Measurements from ENCODE around the gene NOD1.
"Not testable (repeated sequence)": the region's sequence is repeated elsewhere in the genome, so short reads cannot be mapped to it uniquely, and the experiment has no call there.

The NOD1 gene, protein sequence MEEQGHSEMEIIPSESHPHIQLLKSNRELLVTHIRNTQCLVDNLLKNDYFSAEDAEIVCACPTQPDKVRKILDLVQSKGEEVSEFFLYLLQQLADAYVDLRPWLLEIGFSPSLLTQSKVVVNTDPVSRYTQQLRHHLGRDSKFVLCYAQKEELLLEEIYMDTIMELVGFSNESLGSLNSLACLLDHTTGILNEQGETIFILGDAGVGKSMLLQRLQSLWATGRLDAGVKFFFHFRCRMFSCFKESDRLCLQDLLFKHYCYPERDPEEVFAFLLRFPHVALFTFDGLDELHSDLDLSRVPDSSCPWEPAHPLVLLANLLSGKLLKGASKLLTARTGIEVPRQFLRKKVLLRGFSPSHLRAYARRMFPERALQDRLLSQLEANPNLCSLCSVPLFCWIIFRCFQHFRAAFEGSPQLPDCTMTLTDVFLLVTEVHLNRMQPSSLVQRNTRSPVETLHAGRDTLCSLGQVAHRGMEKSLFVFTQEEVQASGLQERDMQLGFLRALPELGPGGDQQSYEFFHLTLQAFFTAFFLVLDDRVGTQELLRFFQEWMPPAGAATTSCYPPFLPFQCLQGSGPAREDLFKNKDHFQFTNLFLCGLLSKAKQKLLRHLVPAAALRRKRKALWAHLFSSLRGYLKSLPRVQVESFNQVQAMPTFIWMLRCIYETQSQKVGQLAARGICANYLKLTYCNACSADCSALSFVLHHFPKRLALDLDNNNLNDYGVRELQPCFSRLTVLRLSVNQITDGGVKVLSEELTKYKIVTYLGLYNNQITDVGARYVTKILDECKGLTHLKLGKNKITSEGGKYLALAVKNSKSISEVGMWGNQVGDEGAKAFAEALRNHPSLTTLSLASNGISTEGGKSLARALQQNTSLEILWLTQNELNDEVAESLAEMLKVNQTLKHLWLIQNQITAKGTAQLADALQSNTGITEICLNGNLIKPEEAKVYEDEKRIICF

DNA sequence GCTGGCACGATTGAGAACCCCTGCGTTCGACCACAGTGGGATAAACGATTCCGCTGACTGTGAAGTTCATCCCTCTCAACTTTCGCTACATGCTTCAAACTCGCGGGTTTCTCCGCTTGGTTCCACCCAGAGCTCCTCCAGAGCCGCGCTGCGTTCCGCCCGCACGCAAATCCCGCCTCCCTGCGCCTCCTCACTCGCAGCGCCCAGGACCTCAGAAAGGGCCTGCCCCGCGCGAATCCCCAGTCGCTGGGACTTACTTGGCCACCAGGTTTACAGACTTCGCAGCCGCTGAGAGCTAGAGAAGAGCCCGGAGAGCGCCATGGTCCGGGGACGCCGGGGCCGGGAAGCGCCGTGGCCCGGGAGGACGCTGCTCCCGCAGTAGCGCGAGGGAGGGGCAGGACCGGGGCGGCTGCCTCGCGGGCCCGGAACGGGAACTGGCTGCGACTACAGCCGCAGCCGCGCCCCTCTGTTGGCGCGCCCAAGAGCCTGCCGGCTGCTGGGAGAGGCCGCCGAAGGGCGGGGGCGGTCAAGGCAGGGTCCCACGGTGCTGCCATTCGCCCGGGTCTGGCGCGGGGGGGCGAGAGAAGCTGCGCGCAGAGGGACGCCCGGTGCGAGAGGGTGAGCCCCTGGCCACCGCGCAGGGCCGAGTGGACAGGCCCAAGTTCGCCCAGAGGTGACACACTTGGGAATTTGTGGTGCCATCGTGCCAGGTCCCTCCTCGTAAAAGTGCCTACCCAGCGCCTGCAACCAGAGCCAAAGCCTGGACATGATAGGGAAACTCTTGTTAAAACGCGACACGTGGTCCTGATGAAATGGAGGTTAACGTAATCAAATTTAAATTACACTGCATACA is at the start of gene NOD1:
NOD1 (minus strand) TSS at position 436 of the 853 bp plus-strand sequence. CDS start 21,863 bp downstream, outside the sequence.
- Histone ChIP-seq H3K4me1 (ENCODE audit: control insufficient read depth, insufficient read depth, low read length) (peaks cover 46% of the 10 kb centered on the region), H3K27me3 (replicated peaks; ENCODE audit: control insufficient read depth, insufficient read depth, low read length) (no peaks in the 10 kb centered on the region), H3K4me3 (ENCODE audit: low read length) (peak within 1 kb of the TSS; percentile 93), H3K9ac (ENCODE audit: low read length) (peak within 1 kb of the TSS; percentile 81), H3K9me3 (ENCODE audit: control insufficient read depth, low read length) (no peaks in the 10 kb centered on the region), H3K36me3 (ENCODE audit: control insufficient read depth, insufficient read depth, low read length, severe bottlenecking) (no peaks in the 10 kb centered on the region)
- peak; percentile 92 for DNase-seq (ENCODE audit: low read depth)

DNA sequence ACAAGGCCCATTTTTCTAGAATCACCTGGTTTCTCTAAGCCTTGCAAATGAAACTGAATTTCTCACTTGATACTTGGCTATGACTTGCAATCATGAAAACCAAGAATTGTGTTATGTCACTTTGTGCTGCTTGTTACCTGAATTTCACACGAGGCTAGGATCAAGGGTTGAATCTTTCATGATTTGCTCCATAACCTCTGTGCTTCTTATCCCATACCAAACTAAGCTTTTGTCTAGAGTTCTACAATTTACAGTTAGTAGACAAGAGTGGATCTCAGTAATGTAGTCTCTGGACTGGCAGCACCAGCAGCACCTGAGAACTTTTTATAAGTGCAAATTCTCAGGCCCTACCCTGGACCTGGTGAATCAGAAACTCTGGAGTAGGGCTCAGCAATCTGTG is 48.7 kb upstream of the NOD1 start:
- not testable (repeated sequence) for H3K4me3 ChIP-seq (ENCODE audit: low read length); H3K9ac ChIP-seq (ENCODE audit: low read length); DNase-seq (ENCODE audit: low read depth); H3K27me3 ChIP-seq (replicated peaks; ENCODE audit: control insufficient read depth, insufficient read depth, low read length); H3K36me3 ChIP-seq (ENCODE audit: control insufficient read depth, insufficient read depth, low read length, severe bottlenecking); H3K4me1 ChIP-seq (ENCODE audit: control insufficient read depth, insufficient read depth, low read length); H3K9me3 ChIP-seq (ENCODE audit: control insufficient read depth, low read length)

DNA sequence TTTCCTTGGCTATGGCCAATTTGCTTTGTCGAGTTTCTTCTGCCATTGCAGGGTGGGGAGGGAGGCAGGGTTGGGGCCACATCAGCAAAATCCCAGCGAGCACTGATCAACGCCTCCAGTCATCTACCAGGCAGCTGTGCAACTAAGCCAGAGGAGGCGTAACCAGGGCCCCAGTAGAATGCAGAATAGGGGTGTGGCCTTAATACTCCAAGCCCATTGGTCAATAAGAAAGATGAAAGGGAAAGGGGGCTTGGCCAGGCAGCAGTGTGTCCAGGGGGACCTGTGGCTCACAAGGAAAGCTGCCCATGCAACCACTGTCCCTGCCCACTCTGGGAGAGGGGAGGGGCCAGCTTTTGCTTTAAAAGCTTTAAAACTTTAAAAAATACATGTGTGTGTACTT is 47.6 kb upstream of the NOD1 start:
- Histone ChIP-seq H3K4me3 (ENCODE audit: low read length) (no peak overlapping the region), H3K9ac (ENCODE audit: low read length) (no peak overlapping the region), H3K27me3 (replicated peaks; ENCODE audit: control insufficient read depth, insufficient read depth, low read length) (no peaks in the 10 kb centered on the region), H3K36me3 (ENCODE audit: control insufficient read depth, insufficient read depth, low read length, severe bottlenecking) (no peaks in the 10 kb centered on the region), H3K9me3 (ENCODE audit: control insufficient read depth, low read length) (no peaks in the 10 kb centered on the region), H3K4me1 (ENCODE audit: control insufficient read depth, insufficient read depth, low read length) (peaks cover 13% of the 10 kb centered on the region)
- DNase-seq (ENCODE audit: low read depth), result no peak

DNA sequence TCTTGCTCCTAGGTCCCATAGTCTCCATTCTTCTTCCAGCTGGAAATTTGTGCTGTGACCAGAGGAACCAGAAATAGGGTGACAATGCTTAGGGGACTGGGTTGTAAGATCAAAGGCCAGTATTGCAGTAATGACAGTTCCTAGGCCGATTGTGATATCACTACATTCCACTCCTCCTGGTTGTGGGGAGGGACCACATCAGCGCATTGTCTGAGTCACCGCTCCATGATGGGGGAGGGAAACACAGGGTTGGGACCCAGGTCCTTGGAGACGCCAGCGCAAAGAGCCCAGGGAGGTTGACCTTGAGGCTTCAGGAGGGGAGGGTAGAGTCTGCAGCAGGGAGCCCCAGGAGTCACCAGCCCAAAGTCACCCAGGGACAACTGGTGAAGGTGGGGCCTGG is 46.8 kb upstream of the NOD1 start:
- no peaks in the 10 kb centered on the region for H3K36me3 ChIP-seq (ENCODE audit: control insufficient read depth, insufficient read depth, low read length, severe bottlenecking)
- DNase-seq (ENCODE audit: low read depth), result no peak
- no peaks in the 10 kb centered on the region for H3K27me3 ChIP-seq (replicated peaks; ENCODE audit: control insufficient read depth, insufficient read depth, low read length)

DNA sequence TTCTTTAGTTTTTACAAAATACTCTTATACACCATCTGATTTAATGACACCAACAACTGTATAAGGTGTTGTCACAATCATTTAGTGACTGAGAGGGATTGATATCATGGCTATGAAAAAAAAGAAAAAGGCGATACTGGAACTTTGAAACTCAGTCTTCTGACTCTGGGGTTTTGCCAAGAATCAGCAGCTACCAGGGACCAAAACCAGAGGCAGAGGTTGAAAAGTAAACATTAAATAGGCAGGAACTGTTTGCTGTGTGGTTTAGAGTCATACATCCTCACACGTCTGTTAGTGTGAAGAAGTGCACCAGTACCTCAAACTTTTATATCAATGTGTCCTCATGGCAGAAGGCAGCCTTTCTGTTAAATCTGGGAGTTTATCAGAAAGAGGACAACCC is 46.0 kb upstream of the NOD1 start:
- Histone ChIP-seq H3K4me3 (ENCODE audit: low read length) (no peak overlapping the region), H3K27me3 (replicated peaks; ENCODE audit: control insufficient read depth, insufficient read depth, low read length) (no peaks in the 10 kb centered on the region), H3K9me3 (ENCODE audit: control insufficient read depth, low read length) (no peaks in the 10 kb centered on the region), H3K4me1 (ENCODE audit: control insufficient read depth, insufficient read depth, low read length) (peaks cover 24% of the 10 kb centered on the region), H3K9ac (ENCODE audit: low read length) (no peak overlapping the region), H3K36me3 (ENCODE audit: control insufficient read depth, insufficient read depth, low read length, severe bottlenecking) (no peaks in the 10 kb centered on the region)
- DNase-seq (ENCODE audit: low read depth), result no peak

More for the DNA sequence above, 46.8 kb upstream of the NOD1 start:
- Histone ChIP-seq H3K9me3 (ENCODE audit: control insufficient read depth, low read length) (no peaks in the 10 kb centered on the region), H3K9ac (ENCODE audit: low read length) (no peak overlapping the region), H3K4me3 (ENCODE audit: low read length) (no peak overlapping the region), H3K4me1 (ENCODE audit: control insufficient read depth, insufficient read depth, low read length) (peaks cover 20% of the 10 kb centered on the region)

DNA sequence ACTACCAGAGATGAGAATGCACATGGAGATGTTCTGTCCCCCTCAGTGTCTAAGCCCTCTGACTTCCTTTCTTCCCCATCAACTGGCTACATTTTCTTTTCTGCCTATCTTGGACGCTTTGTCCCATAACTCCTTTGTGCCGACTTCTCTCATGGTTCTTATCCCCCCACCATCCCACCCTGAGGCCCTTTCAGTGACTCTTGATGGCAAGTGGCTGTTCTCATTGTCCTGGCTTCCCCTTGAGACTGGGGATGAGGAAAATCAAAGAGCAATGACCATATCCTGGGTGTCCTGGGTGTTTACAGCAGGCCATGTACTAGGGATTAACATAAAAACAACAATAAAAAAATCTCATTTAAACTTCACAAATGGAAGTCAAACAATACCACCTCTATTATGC is 44.9 kb upstream of the NOD1 start:
- DNase-seq (ENCODE audit: low read depth), result no peak
- H3K36me3 ChIP-seq (ENCODE audit: control insufficient read depth, insufficient read depth, low read length, severe bottlenecking), result no peaks in the 10 kb centered on the region
- peaks cover 24% of the 10 kb centered on the region for H3K4me1 ChIP-seq (ENCODE audit: control insufficient read depth, insufficient read depth, low read length)
- H3K27me3 ChIP-seq (replicated peaks; ENCODE audit: control insufficient read depth, insufficient read depth, low read length), result no peaks in the 10 kb centered on the region
- H3K9me3 ChIP-seq (ENCODE audit: control insufficient read depth, low read length), result no peaks in the 10 kb centered on the region
- H3K9ac ChIP-seq (ENCODE audit: low read length), result no peak overlapping the region
- no peak overlapping the region for H3K4me3 ChIP-seq (ENCODE audit: low read length)

DNA sequence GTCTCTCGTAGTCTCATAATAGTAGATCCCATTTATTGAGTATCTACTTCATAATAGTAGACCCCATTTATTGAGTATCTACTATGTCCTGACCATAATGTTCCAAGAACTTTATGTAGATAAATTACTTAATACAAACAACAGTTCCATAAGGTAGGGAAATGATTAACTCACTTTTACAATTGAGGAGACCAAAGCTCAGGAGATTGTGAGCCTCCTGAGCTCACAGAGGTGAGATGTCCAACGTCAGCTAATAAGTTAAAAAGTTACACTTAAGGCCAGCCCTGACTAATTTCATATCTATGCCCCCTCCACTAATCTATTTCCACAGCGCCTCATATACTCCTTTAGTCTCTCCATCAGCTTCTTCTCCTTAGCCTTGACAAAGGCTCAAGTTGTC is 43.6 kb upstream of the NOD1 start:
- H3K27me3 ChIP-seq (replicated peaks; ENCODE audit: control insufficient read depth, insufficient read depth, low read length), result no peaks in the 10 kb centered on the region
- no peaks in the 10 kb centered on the region for H3K9me3 ChIP-seq (ENCODE audit: control insufficient read depth, low read length)
- no peak for DNase-seq (ENCODE audit: low read depth)
- no peak overlapping the region for H3K4me3 ChIP-seq (ENCODE audit: low read length)
- H3K9ac ChIP-seq (ENCODE audit: low read length), result no peak overlapping the region
- H3K36me3 ChIP-seq (ENCODE audit: control insufficient read depth, insufficient read depth, low read length, severe bottlenecking), result no peaks in the 10 kb centered on the region
- H3K4me1 ChIP-seq (ENCODE audit: control insufficient read depth, insufficient read depth, low read length), result peaks cover 24% of the 10 kb centered on the region

DNA sequence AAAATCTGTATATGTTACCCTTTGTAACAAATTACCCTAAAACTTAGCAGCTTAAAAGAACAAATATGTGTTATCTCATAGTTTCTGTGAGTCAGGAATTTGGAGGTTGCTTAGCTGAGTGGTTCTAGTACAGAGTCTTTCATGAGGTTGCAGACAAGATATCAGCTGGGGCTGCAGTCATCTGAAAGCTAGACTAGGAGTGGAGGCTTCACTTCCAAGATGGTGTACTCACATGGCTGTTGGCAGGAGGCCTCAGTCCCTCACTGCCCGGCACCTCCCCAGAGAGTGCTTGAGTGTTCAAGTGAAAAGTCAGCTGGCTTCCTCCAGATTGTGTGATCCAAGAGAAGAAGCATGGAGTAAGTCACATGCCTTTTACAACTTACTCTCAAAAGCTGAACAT is 42.9 kb upstream of the NOD1 start:
- DNase-seq (ENCODE audit: low read depth), result peak; percentile 4
- Histone ChIP-seq H3K36me3 (ENCODE audit: control insufficient read depth, insufficient read depth, low read length, severe bottlenecking) (no peaks in the 10 kb centered on the region), H3K4me1 (ENCODE audit: control insufficient read depth, insufficient read depth, low read length) (peaks cover 24% of the 10 kb centered on the region), H3K27me3 (replicated peaks; ENCODE audit: control insufficient read depth, insufficient read depth, low read length) (no peaks in the 10 kb centered on the region), H3K9ac (ENCODE audit: low read length) (peak overlapping the region; percentile 65), H3K4me3 (ENCODE audit: low read length) (no peak overlapping the region), H3K9me3 (ENCODE audit: control insufficient read depth, low read length) (no peaks in the 10 kb centered on the region)

DNA sequence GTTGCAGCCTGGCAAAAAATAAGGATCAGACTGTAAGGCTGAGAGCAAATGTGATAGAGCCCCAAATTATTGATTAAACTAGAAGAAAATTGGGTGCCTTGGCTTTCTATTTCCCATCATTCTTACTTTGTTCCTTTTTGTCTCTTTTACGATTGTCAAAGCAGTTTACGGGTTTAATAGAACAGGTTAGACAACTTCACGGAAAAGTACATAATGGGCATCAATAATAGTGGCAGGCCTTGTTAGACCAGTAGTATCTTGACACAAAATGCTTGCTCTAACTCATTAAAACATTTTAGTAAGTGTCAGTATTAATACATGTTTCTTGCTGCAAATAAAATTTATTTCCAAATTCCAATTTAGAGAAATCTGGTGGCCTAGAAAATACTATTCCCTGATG is 40.5 kb upstream of the NOD1 start:
- Histone ChIP-seq H3K27me3 (replicated peaks; ENCODE audit: control insufficient read depth, insufficient read depth, low read length) (no peaks in the 10 kb centered on the region), H3K4me1 (ENCODE audit: control insufficient read depth, insufficient read depth, low read length) (peaks cover 27% of the 10 kb centered on the region), H3K9me3 (ENCODE audit: control insufficient read depth, low read length) (no peaks in the 10 kb centered on the region), H3K36me3 (ENCODE audit: control insufficient read depth, insufficient read depth, low read length, severe bottlenecking) (no peaks in the 10 kb centered on the region), H3K9ac (ENCODE audit: low read length) (no peak overlapping the region), H3K4me3 (ENCODE audit: low read length) (no peak overlapping the region)
- no peak for DNase-seq (ENCODE audit: low read depth)

DNA sequence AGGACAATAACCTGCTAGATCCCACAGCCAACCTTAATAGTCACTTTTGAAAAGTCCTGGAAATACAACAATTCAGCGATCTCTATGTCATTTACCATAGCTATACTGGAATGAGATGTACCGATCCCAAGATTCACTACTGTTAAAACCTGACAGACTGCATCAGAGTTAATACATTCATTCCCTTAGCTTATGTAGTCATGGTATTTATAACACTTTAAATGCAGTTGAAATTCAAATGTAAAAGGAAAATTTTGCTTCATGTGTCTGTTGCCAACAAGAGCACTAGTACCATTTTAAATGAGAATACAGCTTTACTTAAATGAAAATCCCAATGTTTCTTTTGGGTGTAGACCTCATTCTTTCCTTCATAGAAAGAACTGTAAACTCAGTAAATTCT is 37.2 kb upstream of the NOD1 start:
- no peaks in the 10 kb centered on the region for H3K9me3 ChIP-seq (ENCODE audit: control insufficient read depth, low read length)
- H3K36me3 ChIP-seq (ENCODE audit: control insufficient read depth, insufficient read depth, low read length, severe bottlenecking), result no peaks in the 10 kb centered on the region
- no peak for DNase-seq (ENCODE audit: low read depth)
- H3K4me3 ChIP-seq (ENCODE audit: low read length), result no peak overlapping the region
- H3K27me3 ChIP-seq (replicated peaks; ENCODE audit: control insufficient read depth, insufficient read depth, low read length), result no peaks in the 10 kb centered on the region
- H3K4me1 ChIP-seq (ENCODE audit: control insufficient read depth, insufficient read depth, low read length), result peaks cover 14% of the 10 kb centered on the region
- no peak overlapping the region for H3K9ac ChIP-seq (ENCODE audit: low read length)

DNA sequence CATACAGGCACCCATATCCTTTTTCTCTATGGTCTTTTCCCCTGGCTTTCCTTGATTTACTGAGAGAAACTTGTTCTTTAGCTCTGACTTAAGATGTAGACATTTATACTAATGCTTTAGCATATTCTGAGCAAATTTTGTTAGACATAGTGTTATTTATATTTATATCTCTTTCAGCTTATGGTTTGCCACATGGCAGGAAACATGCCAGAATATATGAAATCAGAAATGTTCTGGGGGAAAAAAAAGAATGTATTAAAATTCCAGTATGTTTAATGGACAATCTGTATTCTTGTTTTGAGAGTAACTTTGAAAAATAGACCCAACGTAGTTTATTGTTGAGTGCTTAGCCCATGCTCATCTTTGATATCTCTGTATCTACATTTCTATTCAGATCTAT is 36.2 kb upstream of the NOD1 start:
- H3K4me3 ChIP-seq (ENCODE audit: low read length), result no peak overlapping the region
- no peak overlapping the region for H3K9ac ChIP-seq (ENCODE audit: low read length)
- peaks cover 16% of the 10 kb centered on the region for H3K4me1 ChIP-seq (ENCODE audit: control insufficient read depth, insufficient read depth, low read length)
- no peaks in the 10 kb centered on the region for H3K9me3 ChIP-seq (ENCODE audit: control insufficient read depth, low read length)
- H3K27me3 ChIP-seq (replicated peaks; ENCODE audit: control insufficient read depth, insufficient read depth, low read length), result no peaks in the 10 kb centered on the region
- no peak for DNase-seq (ENCODE audit: low read depth)
- H3K36me3 ChIP-seq (ENCODE audit: control insufficient read depth, insufficient read depth, low read length, severe bottlenecking), result no peaks in the 10 kb centered on the region
